Ovary (tissue), 9 donors: ENCODE data around the gene SEC24D. TPM values are rescaled to one million over a fixed set of nuclear protein-coding genes. Genes with fewer than 3 reads are reported as not detected.
A peak's percentile ranks its signal among the peaks of the same experiment; 100 is the strongest.
"Not testable (repeated sequence)": the region's sequence is repeated elsewhere in the genome, so short reads cannot be mapped to it uniquely, and the experiment has no call there.

Source experiments
- DNase-seq, 5 donors: peaks; one replicate each; pipeline ENCODE4 v3.0.0-alpha.2; 2019 to 2020
- H3K27ac ChIP-seq, 2 donors: fragments of 200-600 bp; one replicate each; pipeline versions ENCODE4 v1.5.1 to v1.8.0; 2019 to 2022
- H3K27me3 ChIP-seq: fragments of 200-600 bp; one replicate; pipeline ENCODE4 v1.8.0; 2022
- H3K36me3 ChIP-seq: fragments of 200-600 bp; sonication (generic); one replicate; pipeline ENCODE4 v1.5.1; 2019
- H3K4me1 ChIP-seq: one replicate; pipeline ENCODE4 v1.8.1; 2013; ENCODE audit warnings: mild to moderate bottlenecking, moderate library complexity; ENCODE audit not compliant: insufficient read depth
- H3K4me3 ChIP-seq: fragments of 200-600 bp; sonication (generic); one replicate; pipeline ENCODE4 v1.5.1; 2017
- H3K9me3 ChIP-seq, 2 donors: fragments of 200-600 bp in 1 of 2; sonication (generic) in 1 of 2; one replicate each; pipeline versions ENCODE4 v1.5.1 to v1.8.1; 2013 to 2019; ENCODE audit warnings: mild to moderate bottlenecking in 1 of 2, moderate library complexity in 1 of 2
- CTCF ChIP-seq, 3 donors: fragments of 450-650 bp in 2 of 3; fragments of 200-600 bp in 1 of 3; IDR thresholded peaks; one replicate each; pipeline versions ENCODE4 v1.5.1 to v1.8.0; 2016 to 2022; ENCODE audit warnings: antibody characterized with exemption in 3 of 3, mild to moderate bottlenecking in 1 of 3
- EP300 ChIP-seq: sonication (generic); formaldehyde crosslinking; IDR thresholded peaks from one replicate; pipeline ENCODE4 v1.6.1; 2017; ENCODE audit warnings: antibody characterized with exemption
- POLR2A ChIP-seq: fragments of 450-650 bp; IDR thresholded peaks from one replicate; pipeline ENCODE4 v1.6.1; 2017; ENCODE audit warnings: antibody characterized with exemption, mild to moderate bottlenecking, moderate library complexity
- WGBS, 3 donors: extraction: QIAGEN DNeasy Blood & Tissue Kit in 1 of 3; methylation state at CpG; one replicate each; pipeline versions ENCODE4 v1.1.5 to v1.1.7; 2013 to 2017; 5-methylcytosine and 5-hydroxymethylcytosine counted together
- intact Hi-C, 4 donors: fragments of 100-400 bp; cut with DNase I; formaldehyde crosslinking; loops; one replicate each; pipeline versions ENCODE4 v1.11.0 to v1.15.1; 2022 to 2023
- polyA plus RNA-seq, 2 donors: library from polyadenylated mRNA; stranded (reverse); fragments of 200-250 nt in 1 of 2; fragments of 350-450 nt in 1 of 2; fragmentation: Illumina TruSeq in 1 of 2; extraction: RNeasy Lipid Tissue Mini Kit (QIAGEN cat#74804) in 1 of 2; gene quantifications; one replicate each; pipeline ENCODE4 v1.2.3, GENCODE V29; 2013 to 2014
- total RNA-seq, 7 donors: library from RNA; depleted of rRNA in 2 of 7; stranded (reverse); fragments of >200 nt in 2 of 7; fragmentation: NEBNext Ultra II Directional in 3 of 7; extraction: Animal tissue kit (Norgen Biotek cat#: 25700) in 3 of 7; gene quantifications; one replicate each; pipeline versions ENCODE4 v1.1.0 to v1.2.4, GENCODE V29; 2016 to 2023
- donor health status: DM: no; HTN: no; CAD: no; lungs with moderate emphysema.
- donor health status: DM: no; HTN: no; CAD: no.
- donor health status: Bipolar disorder and iron deficiency.
- donor health status: DM: yes; HTN: yes; CAD: no.
- donor health status: DM: no; HTN: no; CAD: no.
- donor health status: DM: yes; HTN: yes; CAD: no.

Gene SEC24D
- total and polyA plus RNA-seq, 9 donors, result 15.4 to 53.0 (median 39.0) TPM

DNA sequence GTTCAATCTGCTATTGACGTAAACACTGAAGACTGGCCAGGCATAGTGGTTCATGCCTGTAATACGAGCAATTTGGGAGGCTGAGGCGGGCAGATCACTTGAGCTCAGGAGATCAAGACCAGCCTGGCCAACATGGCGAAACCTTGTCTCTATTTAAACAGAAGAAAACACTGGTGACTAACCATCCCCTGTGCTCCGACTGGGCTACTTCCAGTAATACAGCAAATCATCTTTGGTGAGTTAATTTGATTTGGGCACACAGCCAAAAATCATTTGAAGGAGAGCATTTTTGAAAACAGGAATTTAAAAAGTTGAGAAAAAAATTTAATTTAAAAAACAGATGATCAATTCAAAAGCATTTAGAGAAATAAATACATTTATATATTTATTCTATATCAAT, 52.0 kb downstream of the SEC24D start:
- Histone ChIP-seq H3K4me1 (no peaks in the 10 kb centered on the region), H3K9me3 (no peaks in the 10 kb centered on the region), H3K27me3 (no peaks in the 10 kb centered on the region), H3K36me3 (no peaks in the 10 kb centered on the region), H3K27ac (no peak overlapping the region), H3K4me3 (no peak overlapping the region)
- no peak for TF ChIP-seq POLR2A
- no peak for TF ChIP-seq EP300
- no peak for TF ChIP-seq CTCF (IDR thresholded peaks at IDR 0.05)
- 81 to 91% (median 91%) methylated on average over 5 of the region's 5 CpGs for WGBS, 3 donors
- intact Hi-C loops, result no loop called here
- no peak for DNase-seq

GRCh38 chr4:118782886-118783285, 53.0 kb downstream of the SEC24D start:
- 98% methylated on average over 13 of the region's 13 CpGs for WGBS, 3 donors
- H3K4me3 ChIP-seq, DNase-seq, H3K9me3 ChIP-seq, H3K27ac ChIP-seq, intact Hi-C loops, H3K36me3 ChIP-seq, H3K4me1 ChIP-seq, H3K27me3 ChIP-seq: not testable (repeated sequence)

GRCh38 chr4:118777649-118778048, 58.3 kb downstream of the SEC24D start:
- not testable (repeated sequence) for DNase-seq, H3K27ac ChIP-seq, H3K4me1 ChIP-seq, H3K9me3 ChIP-seq, H3K4me3 ChIP-seq, H3K27me3 ChIP-seq, H3K36me3 ChIP-seq
- WGBS, 3 donors, result 93 to 100% (median 96%) methylated on average over 2 of the region's 2 CpGs
- intact Hi-C loops, result loop anchor here in 3 of 4 donors (10.0 kb wide), 1 partner anchor 107 kb away; the partner anchor contains the start of gene SYNPO2 (in 3 of the 3)

DNA sequence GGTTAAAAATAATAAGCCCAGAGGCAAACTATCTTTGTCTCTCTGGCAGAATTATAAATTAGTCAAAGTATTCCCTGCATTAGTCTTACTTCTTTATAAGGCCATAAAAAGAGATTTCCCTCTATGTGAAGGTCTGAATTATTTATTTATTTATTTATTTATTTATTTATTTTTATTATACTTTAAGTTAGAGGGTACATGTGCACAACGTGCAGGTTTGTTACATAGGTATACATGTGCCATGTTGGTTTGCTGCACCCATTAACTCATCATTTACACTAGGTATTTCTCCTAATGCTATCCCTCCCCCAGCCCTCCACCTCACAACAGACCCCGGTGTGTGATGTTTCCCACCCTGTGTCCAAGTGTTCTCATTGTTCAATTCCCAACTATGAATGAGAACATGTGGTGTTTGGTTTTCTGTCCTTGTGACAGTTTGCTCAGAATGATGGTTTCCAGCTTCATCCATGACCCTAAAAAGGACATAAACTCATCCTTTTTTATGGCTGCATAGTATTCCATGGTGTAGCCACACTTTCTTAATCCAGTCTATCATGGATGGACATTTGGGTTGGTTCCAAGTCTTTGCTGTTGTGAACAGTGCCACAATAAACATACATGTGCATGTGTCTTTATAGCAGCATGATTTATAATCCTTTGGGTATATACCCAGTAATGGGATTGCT, 58.8 kb downstream of the SEC24D start:
- intact Hi-C loops, result loop anchor here in 3 of 4 donors (10.0 kb wide), 1 partner anchor 108 kb away; the partner anchor contains the start of gene SYNPO2 (in 3 of the 3)
- not testable (repeated sequence) for H3K4me1 ChIP-seq, H3K4me3 ChIP-seq, H3K9me3 ChIP-seq, H3K36me3 ChIP-seq, DNase-seq, H3K27me3 ChIP-seq, H3K27ac ChIP-seq
- WGBS, 3 donors, result 62 to 71% (median 63%) methylated on average over 2 of the region's 2 CpGs

- TF ChIP-seq EP300 (no peak), POLR2A (no peak), CTCF (IDR thresholded peaks at IDR 0.05) (no peak)
- WGBS, 3 donors, result 6 to 14% (median 10%) methylated on average over 1 of the region's 1 CpG
- Histone ChIP-seq H3K27ac (peak overlapping the region in 1 of 2 donors; percentile 18), H3K27me3 (no peaks in the 10 kb centered on the region), H3K36me3 (no peaks in the 10 kb centered on the region), H3K4me1 (peaks cover 8% of the 10 kb centered on the region), H3K9me3 (no peaks in the 10 kb centered on the region), H3K4me3 (no peak overlapping the region)
- DNase-seq, result no peak
- intact Hi-C loops, result loop anchor here in 3 of 4 donors (10.0 kb wide), 1 partner anchor 108 kb away; the partner anchor contains the start of gene SYNPO2 (in 3 of the 3)
Observed at GRCh38 chr4:118776157-118776954, 59.6 kb downstream of the SEC24D start.
